ENCODE measurements around the gene NKX2-2.

Gene NKX2-2

GRCh38 chr20:21513881-21514540 lies at the start of gene NKX2-2:
Gene NKX2-2 (minus strand): TSS chr20:21514064. CDS start chr20:21513669, 395 bp downstream.
- DNase-seq (ENCODE audit: low read depth), result peak; percentile 11

- DNase-seq (ENCODE audit: low read depth), result no peak
These were observed 48.8 kb upstream of the NKX2-2 start for GRCh38 chr20:21562656-21563055.

GRCh38 chr20:21559305-21559704 lies 45.4 kb upstream of the NKX2-2 start:
- no peak for DNase-seq (ENCODE audit: low read depth)

GRCh38 chr20:21557241-21558020 lies 43.6 kb upstream of the NKX2-2 start:
- DNase-seq (ENCODE audit: low read depth), result no peak

- no peak for DNase-seq (ENCODE audit: low read depth)
These were observed 42.5 kb upstream of the NKX2-2 start for GRCh38 chr20:21556398-21556797.

GRCh38 chr20:21555470-21556120 lies 41.7 kb upstream of the NKX2-2 start:
- DNase-seq (ENCODE audit: low read depth), result no peak

GRCh38 chr20:21554985-21555384 lies 41.1 kb upstream of the NKX2-2 start:
- DNase-seq (ENCODE audit: low read depth), result no peak

GRCh38 chr20:21554376-21554890 lies 40.6 kb upstream of the NKX2-2 start:
- DNase-seq (ENCODE audit: low read depth), result no peak

GRCh38 chr20:21550587-21550986 lies 36.7 kb upstream of the NKX2-2 start:
- DNase-seq (ENCODE audit: low read depth), result no peak

GRCh38 chr20:21548390-21549035 lies 34.6 kb upstream of the NKX2-2 start:
- no peak for DNase-seq (ENCODE audit: low read depth)

- no peak for DNase-seq (ENCODE audit: low read depth)
These were observed 32.5 kb upstream of the NKX2-2 start for GRCh38 chr20:21546355-21546754.

GRCh38 chr20:21539512-21539911 lies 25.6 kb upstream of the NKX2-2 start:
- DNase-seq (ENCODE audit: low read depth), result no peak

GRCh38 chr20:21534886-21535285 lies 21.0 kb upstream of the NKX2-2 start:
- no peak for DNase-seq (ENCODE audit: low read depth)

- no peak for DNase-seq (ENCODE audit: low read depth)
These were observed 20.6 kb upstream of the NKX2-2 start for GRCh38 chr20:21534453-21534852.

- no peak for DNase-seq (ENCODE audit: low read depth)
These were observed 16.0 kb upstream of the NKX2-2 start for GRCh38 chr20:21529863-21530262.

GRCh38 chr20:21528870-21529269 lies 15.0 kb upstream of the NKX2-2 start:
- DNase-seq (ENCODE audit: low read depth), result no peak

GRCh38 chr20:21527908-21528307 lies 14.0 kb upstream of the NKX2-2 start:
- no peak for DNase-seq (ENCODE audit: low read depth)

- no peak for DNase-seq (ENCODE audit: low read depth)
These were observed 12.9 kb upstream of the NKX2-2 start for GRCh38 chr20:21526776-21527175.

GRCh38 chr20:21523895-21524294 lies 10.0 kb upstream of the NKX2-2 start:
- no peak for DNase-seq (ENCODE audit: low read depth)

GRCh38 chr20:21523281-21523868 lies 9.5 kb upstream of the NKX2-2 start:
- no peak for DNase-seq (ENCODE audit: low read depth)

GRCh38 chr20:21522481-21523280 lies 8.8 kb upstream of the NKX2-2 start:
- DNase-seq (ENCODE audit: low read depth), result no peak
